RWPE1 (cell line): Measurements from ENCODE around the gene DLGAP1.

Experiments used
- CTCF ChIA-PET: fragments of 350-600 bp; sonication (Branson Sonifier 250); formaldehyde crosslinking; extraction: SDS; loops from one replicate; lab custom pipeline; 2021; lab: Yijun Ruan, JAX
- POLR2A ChIA-PET: fragments of 400-600 bp; formaldehyde crosslinking; extraction: SDS; loops from one replicate; lab custom pipeline; 2020; ENCODE audit warnings: antibody characterized with exemption; ENCODE audit not compliant: low non-redundant PET; lab: Yijun Ruan, JAX
- DNase-seq: peaks from one replicate; pipeline ENCODE4 v3.0.0; 2012; ENCODE audit warnings: low spot score
- H3K27ac ChIP-seq: fragments of 450-650 bp; 2 replicates; pipeline ENCODE4 v1.5.1; 2017
- TF ChIP-seq, protein P1 (sequence below): fragments of 450-650 bp; conservative IDR thresholded peaks from 2 replicates; pipeline ENCODE4 v1.5.1; 2017; ENCODE audit warnings: low read depth, mild to moderate bottlenecking

Gene DLGAP1

DNA sequence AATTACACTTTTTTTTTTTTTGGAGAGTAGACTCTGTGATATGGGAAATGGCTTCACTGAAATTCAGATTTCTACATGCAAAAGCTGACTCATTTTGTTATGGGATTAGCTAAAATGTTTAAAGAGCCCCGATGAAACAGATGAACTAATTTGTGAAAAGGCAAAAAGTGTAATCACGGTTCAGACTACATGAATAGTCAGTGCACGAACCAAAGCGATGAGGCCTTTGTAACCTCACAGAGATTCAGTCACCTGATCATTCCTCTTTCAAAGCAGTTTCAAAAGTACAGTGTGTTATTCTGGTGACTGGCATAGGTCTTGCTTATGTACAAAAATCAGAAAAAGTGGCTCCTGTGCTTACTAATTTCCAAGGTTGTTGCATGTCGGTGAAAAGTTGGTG, 960.5 kb downstream of the DLGAP1 start:
- TF ChIP-seq, protein P1, sequence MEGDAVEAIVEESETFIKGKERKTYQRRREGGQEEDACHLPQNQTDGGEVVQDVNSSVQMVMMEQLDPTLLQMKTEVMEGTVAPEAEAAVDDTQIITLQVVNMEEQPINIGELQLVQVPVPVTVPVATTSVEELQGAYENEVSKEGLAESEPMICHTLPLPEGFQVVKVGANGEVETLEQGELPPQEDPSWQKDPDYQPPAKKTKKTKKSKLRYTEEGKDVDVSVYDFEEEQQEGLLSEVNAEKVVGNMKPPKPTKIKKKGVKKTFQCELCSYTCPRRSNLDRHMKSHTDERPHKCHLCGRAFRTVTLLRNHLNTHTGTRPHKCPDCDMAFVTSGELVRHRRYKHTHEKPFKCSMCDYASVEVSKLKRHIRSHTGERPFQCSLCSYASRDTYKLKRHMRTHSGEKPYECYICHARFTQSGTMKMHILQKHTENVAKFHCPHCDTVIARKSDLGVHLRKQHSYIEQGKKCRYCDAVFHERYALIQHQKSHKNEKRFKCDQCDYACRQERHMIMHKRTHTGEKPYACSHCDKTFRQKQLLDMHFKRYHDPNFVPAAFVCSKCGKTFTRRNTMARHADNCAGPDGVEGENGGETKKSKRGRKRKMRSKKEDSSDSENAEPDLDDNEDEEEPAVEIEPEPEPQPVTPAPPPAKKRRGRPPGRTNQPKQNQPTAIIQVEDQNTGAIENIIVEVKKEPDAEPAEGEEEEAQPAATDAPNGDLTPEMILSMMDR = no peak
- POLR2A ChIA-PET = interaction anchor here (0.6 kb wide), 1 partner anchor 460 kb away, joined by 5 read pairs; no protein-coding TSS in a partner anchor
- H3K27ac ChIP-seq = no peak overlapping the region
- DNase-seq = no peak
- CTCF ChIA-PET = interaction anchor here (0.6 kb wide), 1 partner anchor 13 kb away, joined by 3 read pairs; no protein-coding TSS in a partner anchor

GRCh38 chr18:3494245-3494526, 960.9 kb downstream of the DLGAP1 start:
- no peak overlapping the region for H3K27ac ChIP-seq
- POLR2A ChIA-PET = no interaction called here
- CTCF ChIA-PET = no interaction called here
- no peak for DNase-seq
- TF ChIP-seq, protein P1 = no peak

- ChIA-PET POLR2A (no interaction called here), CTCF (no interaction called here)
- no peak for DNase-seq
- H3K27ac ChIP-seq = no peak overlapping the region
- TF ChIP-seq, protein P1 = no peak
These were observed 961.4 kb downstream of the DLGAP1 start for GRCh38 chr18:3493501-3494244.

- ChIA-PET POLR2A (no interaction called here), CTCF (no interaction called here)
- no peak overlapping the region for H3K27ac ChIP-seq
- DNase-seq = no peak
- TF ChIP-seq, protein P1 = no peak
These were observed 962.4 kb downstream of the DLGAP1 start for GRCh38 chr18:3492721-3493120.

GRCh38 chr18:3491981-3492555, 963.0 kb downstream of the DLGAP1 start:
- TF ChIP-seq, protein P1 = no peak
- no peak overlapping the region for H3K27ac ChIP-seq

GRCh38 chr18:3489462-3489861, 965.6 kb downstream of the DLGAP1 start:
- TF ChIP-seq, protein P1 = no peak
- ChIA-PET POLR2A (no interaction called here), CTCF (no interaction called here)
- no peak for DNase-seq
- H3K27ac ChIP-seq = no peak overlapping the region

More at GRCh38 chr18:3491981-3492555, 963.0 kb downstream of the DLGAP1 start:
- ChIA-PET POLR2A (no interaction called here), CTCF (interaction anchor here (0.8 kb wide), 1 partner anchor 10 kb away, joined by 3 read pairs; no protein-coding TSS in a partner anchor)
- DNase-seq = no peak
